Measurements from ENCODE around the gene MICAL3. TPM values are rescaled to one million over a fixed set of nuclear protein-coding genes. Genes with fewer than 3 reads are reported as not detected.

Gene MICAL3
- polyA plus RNA-seq, 2 of the 4 experiments (the other 2 are of a cell fraction) = 20.5 to 30.1 TPM

DNA sequence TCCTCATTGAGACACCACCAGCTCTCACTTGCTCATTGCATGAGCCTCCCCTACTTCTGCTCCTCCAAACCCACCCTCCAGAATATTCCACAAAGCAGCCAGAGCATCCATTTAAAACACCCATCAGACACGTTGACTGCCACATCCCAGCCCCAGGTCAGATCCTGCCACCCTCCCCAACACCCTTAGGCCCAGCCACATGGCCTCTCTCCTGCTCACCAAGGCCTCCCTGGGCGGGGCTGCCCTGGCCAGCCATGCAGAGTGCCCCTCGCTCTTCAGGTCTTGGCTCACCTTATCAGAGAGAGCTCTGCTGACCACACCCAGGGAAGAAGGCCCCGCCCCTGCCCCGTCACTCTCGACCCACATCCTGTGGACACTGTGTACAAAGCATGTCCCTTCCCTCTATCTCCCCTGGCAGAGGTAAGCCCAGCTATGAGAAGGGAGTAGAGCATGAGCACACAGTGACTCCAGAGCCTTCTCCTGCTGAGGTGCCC lies 106.8 kb downstream of the MICAL3 start:
- DNase-seq (ENCODE audit: low read depth in 1 of 2, low spot score in 1 of 2) = no peak
- H3K27ac ChIP-seq = no peak overlapping the region
- H3K4me3 ChIP-seq = no peak overlapping the region
- no peaks in the 10 kb centered on the region for H3K9me3 ChIP-seq
- CTCF ChIA-PET = interaction anchor here (1.1 to 2.1 kb wide), 4 partner anchors 11 to 159 kb away, joined by 3 to 4 read pairs (median 3); no protein-coding TSS in a partner anchor
- no peak for ATAC-seq
- H3K4me1 ChIP-seq = peaks cover 17% of the 10 kb centered on the region
- POLR2A ChIA-PET = no interaction called here
- no peak for FAIRE-seq
- WGBS (ENCODE audit: missing lambda C conversion rate) = 89% methylated on average over 5 of the region's 6 CpGs
- TF ChIP-seq RARB (CRISPR knock-in tag; IDR thresholded peaks at IDR 0.05) (no peak), REST (IDR thresholded peaks at IDR 0.05) (no peak)
- H3K4me2 ChIP-seq = no peak overlapping the region

DNA sequence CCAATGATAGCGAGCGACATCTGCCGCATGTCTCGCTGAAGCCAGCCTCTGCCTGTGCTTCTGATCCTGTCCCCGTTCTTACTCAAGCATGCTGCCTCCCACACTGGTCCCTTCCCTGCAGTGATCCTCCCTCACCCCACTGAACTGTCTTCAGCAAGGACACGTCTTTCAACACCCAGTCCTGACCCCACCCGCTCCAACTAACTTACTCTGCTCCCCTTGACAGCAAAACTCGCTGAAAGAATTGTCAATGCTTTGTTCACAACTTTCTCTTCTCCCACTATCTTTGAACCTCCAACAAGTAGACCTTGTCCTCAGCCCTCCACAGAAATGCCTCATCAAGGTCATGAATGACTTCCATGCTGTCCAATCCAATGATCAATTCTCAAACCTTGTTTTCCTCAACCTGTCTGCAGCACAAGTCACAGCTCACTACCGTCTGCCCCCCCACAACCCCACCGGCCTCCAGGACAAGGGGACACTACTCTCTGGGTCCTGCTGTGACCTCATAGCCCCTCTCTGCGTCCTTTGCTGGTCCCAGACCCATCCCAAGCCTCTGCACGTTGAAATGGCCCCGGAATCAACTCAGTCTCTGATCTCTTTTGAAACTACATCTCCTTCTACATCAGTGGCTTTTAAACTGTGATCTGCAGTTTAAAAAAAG lies 108.0 kb downstream of the MICAL3 start:
- H3K27ac ChIP-seq = no peak overlapping the region
- CTCF ChIA-PET = interaction anchor here (1.1 to 2.1 kb wide), 2 partner anchors 10 to 28 kb away, joined by 3 to 4 read pairs; no protein-coding TSS in a partner anchor
- peaks cover 16% of the 10 kb centered on the region for H3K4me1 ChIP-seq
- TF ChIP-seq POLR2A (IDR thresholded peaks at IDR 0.05; ENCODE audit: low read length) (no peak), EHF (CRISPR knock-in tag; IDR thresholded peaks at IDR 0.05) (no peak), EHMT2 (IDR thresholded peaks at IDR 0.05; ENCODE audit: low read depth) (no peak), JUNB (IDR thresholded peaks at IDR 0.05) (no peak)
- POLR2A ChIA-PET = no interaction called here
- WGBS (ENCODE audit: missing lambda C conversion rate) = 84% methylated on average over 13 of the region's 13 CpGs
- H3K4me2 ChIP-seq = no peak overlapping the region
- FAIRE-seq (no peak), ATAC-seq (no peak), DNase-seq (ENCODE audit: low read depth in 1 of 2, low spot score in 1 of 2) (no peak)
- H3K9me3 ChIP-seq = no peaks in the 10 kb centered on the region
- no peak overlapping the region for H3K4me3 ChIP-seq

GRCh38 chr22:17915676-17916075 lies 108.7 kb downstream of the MICAL3 start:
- ATAC-seq (no peak), FAIRE-seq (no peak)
- 82% methylated on average over 5 of the region's 7 CpGs for WGBS (ENCODE audit: missing lambda C conversion rate)
- TF ChIP-seq JUNB (IDR thresholded peaks at IDR 0.05) (no peak), KDM5A (IDR thresholded peaks at IDR 0.05) (no peak), RARB (CRISPR knock-in tag; IDR thresholded peaks at IDR 0.05) (no peak), FOXS1 (CRISPR knock-in tag; IDR thresholded peaks at IDR 0.05) (no peak), HMGXB4 (CRISPR knock-in tag; IDR thresholded peaks at IDR 0.05; ENCODE audit: borderline replicate concordance) (no peak), MAZ (IDR thresholded peaks at IDR 0.05; ENCODE audit: borderline replicate concordance, low read depth, low read length) (no peak), GATA3 (IDR thresholded peaks at IDR 0.05; ENCODE audit: borderline replicate concordance) (no peak), NPAS2 (CRISPR knock-in tag; IDR thresholded peaks at IDR 0.05; ENCODE audit: borderline replicate concordance) (no peak), NFE2L2 (conservative IDR thresholded peaks at IDR 0.05; ENCODE audit: low read length) (no peak), FOSL2 (IDR thresholded peaks at IDR 0.05) (no peak), FOSL2 (CRISPR knock-in tag; IDR thresholded peaks at IDR 0.05) (no peak), POLR2AphosphoS2 (conservative IDR thresholded peaks at IDR 0.05; ENCODE audit: low read length) (no peak), SREBF2 (IDR thresholded peaks at IDR 0.05) (no peak), HOXB13 (CRISPR knock-in tag; IDR thresholded peaks at IDR 0.05; ENCODE audit: low read depth) (no peak), JUN (IDR thresholded peaks at IDR 0.05) (no peak), KDM1A (IDR thresholded peaks at IDR 0.05; ENCODE audit: low read depth) (no peak), REST (IDR thresholded peaks at IDR 0.05) (no peak)
- TF ChIP-seq, protein P1, sequence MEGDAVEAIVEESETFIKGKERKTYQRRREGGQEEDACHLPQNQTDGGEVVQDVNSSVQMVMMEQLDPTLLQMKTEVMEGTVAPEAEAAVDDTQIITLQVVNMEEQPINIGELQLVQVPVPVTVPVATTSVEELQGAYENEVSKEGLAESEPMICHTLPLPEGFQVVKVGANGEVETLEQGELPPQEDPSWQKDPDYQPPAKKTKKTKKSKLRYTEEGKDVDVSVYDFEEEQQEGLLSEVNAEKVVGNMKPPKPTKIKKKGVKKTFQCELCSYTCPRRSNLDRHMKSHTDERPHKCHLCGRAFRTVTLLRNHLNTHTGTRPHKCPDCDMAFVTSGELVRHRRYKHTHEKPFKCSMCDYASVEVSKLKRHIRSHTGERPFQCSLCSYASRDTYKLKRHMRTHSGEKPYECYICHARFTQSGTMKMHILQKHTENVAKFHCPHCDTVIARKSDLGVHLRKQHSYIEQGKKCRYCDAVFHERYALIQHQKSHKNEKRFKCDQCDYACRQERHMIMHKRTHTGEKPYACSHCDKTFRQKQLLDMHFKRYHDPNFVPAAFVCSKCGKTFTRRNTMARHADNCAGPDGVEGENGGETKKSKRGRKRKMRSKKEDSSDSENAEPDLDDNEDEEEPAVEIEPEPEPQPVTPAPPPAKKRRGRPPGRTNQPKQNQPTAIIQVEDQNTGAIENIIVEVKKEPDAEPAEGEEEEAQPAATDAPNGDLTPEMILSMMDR (IDR thresholded peaks at IDR 0.05) = no peak

More at GRCh38 chr22:17915676-17916075, 108.7 kb downstream of the MICAL3 start:
- no peaks in the 10 kb centered on the region for H3K9me3 ChIP-seq
- no peak overlapping the region for H3K4me2 ChIP-seq
- H3K4me1 ChIP-seq = peaks cover 16% of the 10 kb centered on the region
- ChIA-PET CTCF (interaction anchor here (0.6 to 2.1 kb wide), 2 partner anchors 9 to 163 kb away, joined by 3 to 4 read pairs; no protein-coding TSS in a partner anchor), POLR2A (no interaction called here)
- H3K27ac ChIP-seq = no peak overlapping the region
- no peak for DNase-seq (ENCODE audit: low read depth in 1 of 2, low spot score in 1 of 2)
- no peak overlapping the region for H3K4me3 ChIP-seq
